ENCODE data around the gene ERMP1.
"Not testable (repeated sequence)": the region's sequence is repeated elsewhere in the genome, so short reads cannot be mapped to it uniquely, and the experiment has no call there.

The ERMP1 gene

GRCh38 chr9:5819174-5819573 is 13.7 kb downstream of the ERMP1 start:
- no peak for DNase-seq (ENCODE audit: low spot score)

GRCh38 chr9:5818424-5819142 is 14.3 kb downstream of the ERMP1 start:
- DNase-seq (ENCODE audit: low spot score) = no peak

GRCh38 chr9:5817862-5818261 is 15.1 kb downstream of the ERMP1 start:
- no peak for DNase-seq (ENCODE audit: low spot score)

- DNase-seq (ENCODE audit: low spot score) = no peak
These were observed 17.5 kb downstream of the ERMP1 start for GRCh38 chr9:5815461-5815860.

- DNase-seq (ENCODE audit: low spot score) = no peak
These were observed 19.1 kb downstream of the ERMP1 start for GRCh38 chr9:5813824-5814223.

- no peak for DNase-seq (ENCODE audit: low spot score)
These were observed 21.2 kb downstream of the ERMP1 start for GRCh38 chr9:5811751-5812150.

GRCh38 chr9:5805478-5805877 is 27.4 kb downstream of the ERMP1 start:
- no peak for DNase-seq (ENCODE audit: low spot score)

GRCh38 chr9:5801739-5802113 is 31.2 kb downstream of the ERMP1 start:
- DNase-seq (ENCODE audit: low spot score) = no peak

GRCh38 chr9:5800969-5801738 is 31.8 kb downstream of the ERMP1 start:
- no peak for DNase-seq (ENCODE audit: low spot score)

- not testable (repeated sequence) for DNase-seq (ENCODE audit: low spot score)
These were observed 32.5 kb downstream of the ERMP1 start for GRCh38 chr9:5800378-5800777.

GRCh38 chr9:5799314-5799713 is 33.6 kb downstream of the ERMP1 start:
- peak; percentile 42 for DNase-seq (ENCODE audit: low spot score)

GRCh38 chr9:5798581-5798980 is 34.3 kb downstream of the ERMP1 start:
- DNase-seq (ENCODE audit: low spot score) = no peak

- no peak for DNase-seq (ENCODE audit: low spot score)
These were observed 36.6 kb downstream of the ERMP1 start for GRCh38 chr9:5796298-5796697.

GRCh38 chr9:5793812-5794211 is 39.1 kb downstream of the ERMP1 start:
- DNase-seq (ENCODE audit: low spot score) = no peak

- DNase-seq (ENCODE audit: low spot score) = no peak
These were observed 41.0 kb downstream of the ERMP1 start for GRCh38 chr9:5791870-5792269.

- no peak for DNase-seq (ENCODE audit: low spot score)
These were observed 42.0 kb downstream of the ERMP1 start for GRCh38 chr9:5790923-5791322.

GRCh38 chr9:5789489-5789888 is 43.4 kb downstream of the ERMP1 start:
- no peak for DNase-seq (ENCODE audit: low spot score)

GRCh38 chr9:5787759-5788302 is 45.1 kb downstream of the ERMP1 start:
- DNase-seq (ENCODE audit: low spot score) = no peak

GRCh38 chr9:5787220-5787619 is 45.7 kb downstream of the ERMP1 start:
- no peak for DNase-seq (ENCODE audit: low spot score)

- peak; percentile 12 for DNase-seq (ENCODE audit: low spot score)
These were observed 46.4 kb downstream of the ERMP1 start for GRCh38 chr9:5786370-5787127.

- no peak for DNase-seq (ENCODE audit: low spot score)
These were observed 48.2 kb downstream of the ERMP1 start for GRCh38 chr9:5784526-5785315.

- DNase-seq (ENCODE audit: low spot score) = no peak
These were observed 48.9 kb downstream of the ERMP1 start for GRCh38 chr9:5783982-5784381.
